ENCODE results near the gene KCNMA1. TPM values are rescaled to one million over a fixed set of nuclear protein-coding genes. Genes with fewer than 3 reads are reported as not detected.

KCNMA1 gene
- total RNA-seq, 3 donors from 2014 or later (not counting 1 experiment from before 2014, with no cell fraction given): 0.40 to 1.8 (median 0.63) TPM

- no peak for ATAC-seq
- H3K27me3 ChIP-seq (ENCODE audit: control insufficient read depth, insufficient read depth, low read length): no peaks in the 10 kb centered on the region
- H3K27me3 Mint-ChIP-seq (ENCODE audit: low read depth in 2 of 2): no peaks in the 10 kb centered on the region
- H3K27ac ChIP-seq (ENCODE audit: low read length): no peak overlapping the region
- no peaks in the 10 kb centered on the region for H3K9me3 Mint-ChIP-seq
- H3K36me3 Mint-ChIP-seq: no peaks in the 10 kb centered on the region
- H3K36me3 ChIP-seq (ENCODE audit: control insufficient read depth, insufficient read depth, low read length): no peaks in the 10 kb centered on the region
- DNase-seq: no peak
- no peaks in the 10 kb centered on the region for H3K4me1 ChIP-seq (ENCODE audit: control insufficient read depth, insufficient read depth, low read length)
- H3K4me3 Mint-ChIP-seq: no peak overlapping the region
- no peak overlapping the region for H3K4me3 ChIP-seq (ENCODE audit: low read length)
- no peak for TF ChIP-seq CTCF (IDR thresholded peaks at IDR 0.05)
- intact Hi-C loops (cut with micrococcal nuclease): no loop called here
- no peaks in the 10 kb centered on the region for H3K4me1 Mint-ChIP-seq
- no peaks in the 10 kb centered on the region for H3K9me3 ChIP-seq (ENCODE audit: control insufficient read depth, insufficient read depth, low read length)
- H3K27ac Mint-ChIP-seq: no peak overlapping the region
- WGBS (ENCODE audit: insufficient coverage): 93% methylated on average over 3 of the region's 5 CpGs
Observed at GRCh38 chr10:77007834-77008233, 629.8 kb downstream of the KCNMA1 start.

GRCh38 chr10:77006836-77007511 is 630.6 kb downstream of the KCNMA1 start:
- no peak overlapping the region for H3K27ac ChIP-seq (ENCODE audit: low read length)
- Mint-ChIP-seq H3K9me3 (no peaks in the 10 kb centered on the region), H3K27ac (no peak overlapping the region), H3K4me3 (no peak overlapping the region), H3K36me3 (no peaks in the 10 kb centered on the region), H3K4me1 (no peaks in the 10 kb centered on the region), H3K27me3 (ENCODE audit: low read depth in 2 of 2) (no peaks in the 10 kb centered on the region)
- H3K9me3 ChIP-seq (ENCODE audit: control insufficient read depth, insufficient read depth, low read length): no peaks in the 10 kb centered on the region
- H3K36me3 ChIP-seq (ENCODE audit: control insufficient read depth, insufficient read depth, low read length): no peaks in the 10 kb centered on the region
- 74% methylated on average over 2 of the region's 2 CpGs for WGBS (ENCODE audit: insufficient coverage)
- ATAC-seq: no peak
- H3K27me3 ChIP-seq (ENCODE audit: control insufficient read depth, insufficient read depth, low read length): no peaks in the 10 kb centered on the region
- intact Hi-C loops (cut with micrococcal nuclease): no loop called here
- H3K4me1 ChIP-seq (ENCODE audit: control insufficient read depth, insufficient read depth, low read length): no peaks in the 10 kb centered on the region
- TF ChIP-seq CTCF (IDR thresholded peaks at IDR 0.05): no peak
- H3K4me3 ChIP-seq (ENCODE audit: low read length): no peak overlapping the region
- no peak for DNase-seq

GRCh38 chr10:77005871-77006270 is 631.7 kb downstream of the KCNMA1 start:
- Histone ChIP-seq H3K36me3 (ENCODE audit: control insufficient read depth, insufficient read depth, low read length) (no peaks in the 10 kb centered on the region), H3K27me3 (ENCODE audit: control insufficient read depth, insufficient read depth, low read length) (no peaks in the 10 kb centered on the region), H3K4me1 (ENCODE audit: control insufficient read depth, insufficient read depth, low read length) (no peaks in the 10 kb centered on the region), H3K27ac (ENCODE audit: low read length) (no peak overlapping the region), H3K4me3 (ENCODE audit: low read length) (no peak overlapping the region), H3K9me3 (ENCODE audit: control insufficient read depth, insufficient read depth, low read length) (no peaks in the 10 kb centered on the region)
- TF ChIP-seq CTCF (IDR thresholded peaks at IDR 0.05): no peak
- H3K27ac Mint-ChIP-seq: no peak overlapping the region
- no peak overlapping the region for H3K4me3 Mint-ChIP-seq
- H3K4me1 Mint-ChIP-seq: no peaks in the 10 kb centered on the region
- H3K9me3 Mint-ChIP-seq: no peaks in the 10 kb centered on the region
- DNase-seq (no peak), ATAC-seq (no peak)
- peaks cover 4 to 6% of the 10 kb centered on the region in 2 donors for H3K27me3 Mint-ChIP-seq (ENCODE audit: low read depth in 2 of 2)
- no peaks in the 10 kb centered on the region for H3K36me3 Mint-ChIP-seq
- intact Hi-C loops (cut with micrococcal nuclease): no loop called here
